HG03378 (cell line): ENCODE results near the gene BTBD7.

Source experiments
- ATAC-seq: cut with Tn5 transposase; IDR thresholded peaks from one replicate; pipeline ENCODE4 v1.9.1; 2021; ENCODE audit warnings: mild to moderate bottlenecking, moderate library complexity; ENCODE audit not compliant: unreplicated experiment

Gene BTBD7

DNA sequence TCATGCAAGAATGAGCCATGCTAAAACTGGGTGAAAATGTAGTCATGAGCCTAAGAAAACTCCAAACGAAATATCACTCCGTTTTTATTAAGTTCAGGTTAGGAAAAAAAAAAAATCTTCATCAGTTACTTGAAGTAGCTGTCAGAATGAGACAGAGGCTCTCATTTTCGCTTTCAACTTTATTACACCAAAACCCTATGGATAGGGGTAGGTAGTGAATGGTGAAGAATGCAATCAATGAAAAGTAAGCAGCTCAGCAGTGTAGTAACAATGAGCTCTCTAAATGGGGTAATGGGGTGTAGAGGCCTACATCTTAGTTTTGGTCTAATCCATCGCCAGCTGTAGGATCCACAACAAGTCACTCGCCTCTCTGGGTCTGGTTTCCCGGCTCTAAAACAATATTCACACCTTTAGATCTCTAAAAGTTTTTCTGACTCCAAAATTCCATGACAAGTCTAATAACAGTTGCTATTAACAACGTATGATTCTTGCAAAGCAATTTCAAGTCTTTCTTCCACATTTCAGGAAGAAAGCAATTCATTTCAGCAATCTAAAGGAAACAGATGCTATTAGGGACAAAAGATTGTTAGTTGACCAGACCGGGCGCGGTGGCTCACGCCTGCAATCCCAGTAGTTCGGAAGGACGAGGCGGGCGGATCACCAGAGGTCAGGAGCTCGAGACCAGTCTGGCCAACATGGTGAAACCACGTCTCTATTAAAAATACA is 1.7 kb downstream of the BTBD7 start:
- ATAC-seq: no peak

DNA sequence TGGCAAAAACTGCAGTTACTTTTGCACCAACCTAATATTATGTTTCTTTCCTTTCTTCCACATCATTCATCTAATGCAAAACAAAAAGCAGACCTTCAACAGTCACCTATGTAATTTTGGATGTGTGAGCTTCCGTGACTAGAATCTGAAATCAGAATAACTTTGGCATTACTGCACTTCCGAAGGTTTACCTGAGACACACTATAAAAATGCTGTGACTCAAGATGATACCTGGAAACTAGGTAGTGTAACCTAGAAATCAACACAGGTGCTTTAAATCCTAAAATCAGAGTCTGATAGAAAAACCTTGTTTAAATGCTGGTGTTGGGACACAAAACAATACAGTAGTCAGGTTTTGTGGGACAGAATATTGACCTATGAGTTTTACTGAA is 2.2 kb downstream of the BTBD7 start:
- no peak for ATAC-seq

DNA sequence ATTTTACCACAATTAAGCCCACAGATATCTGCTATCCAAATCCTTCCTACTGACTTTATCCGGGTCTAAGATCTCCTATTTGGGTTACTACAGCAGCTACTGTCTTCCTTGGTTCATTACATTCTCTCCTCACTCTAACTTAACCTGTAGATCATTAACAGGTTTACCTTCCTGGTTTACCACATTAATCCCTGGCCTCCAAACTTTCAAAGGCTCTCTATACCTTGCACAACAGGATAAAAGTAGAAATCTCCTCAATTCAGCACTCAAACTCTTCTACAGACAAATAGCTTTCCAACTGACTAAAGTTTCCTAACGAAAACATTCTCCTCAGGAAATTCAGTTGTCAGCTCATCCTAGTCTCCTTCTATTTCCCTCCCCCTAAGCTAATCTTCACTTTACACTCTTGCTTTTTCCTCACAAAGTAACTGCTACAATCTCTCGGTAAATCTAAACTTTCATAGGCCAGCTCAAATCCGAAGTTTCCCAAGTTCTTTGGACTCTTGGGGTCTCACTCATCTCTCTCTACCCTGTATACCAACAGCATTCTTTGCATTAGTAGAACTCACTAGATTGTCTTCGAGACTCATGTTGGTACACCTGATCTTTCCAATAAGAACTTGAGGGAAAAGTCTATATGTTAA is 2.7 kb downstream of the BTBD7 start:
- ATAC-seq: no peak

- no peak for ATAC-seq
Measured at GRCh38 chr14:93328546-93328945, 4.3 kb downstream of the BTBD7 start.

GRCh38 chr14:93326196-93326595 is 6.6 kb downstream of the BTBD7 start:
- no peak for ATAC-seq

GRCh38 chr14:93323600-93324174 is 9.1 kb downstream of the BTBD7 start:
- ATAC-seq: no peak

GRCh38 chr14:93322929-93323599 is 9.8 kb downstream of the BTBD7 start:
- no peak for ATAC-seq

- ATAC-seq: no peak
Measured at GRCh38 chr14:93320489-93320888, 12.3 kb downstream of the BTBD7 start.

GRCh38 chr14:93319958-93320357 is 12.9 kb downstream of the BTBD7 start:
- no peak for ATAC-seq

DNA sequence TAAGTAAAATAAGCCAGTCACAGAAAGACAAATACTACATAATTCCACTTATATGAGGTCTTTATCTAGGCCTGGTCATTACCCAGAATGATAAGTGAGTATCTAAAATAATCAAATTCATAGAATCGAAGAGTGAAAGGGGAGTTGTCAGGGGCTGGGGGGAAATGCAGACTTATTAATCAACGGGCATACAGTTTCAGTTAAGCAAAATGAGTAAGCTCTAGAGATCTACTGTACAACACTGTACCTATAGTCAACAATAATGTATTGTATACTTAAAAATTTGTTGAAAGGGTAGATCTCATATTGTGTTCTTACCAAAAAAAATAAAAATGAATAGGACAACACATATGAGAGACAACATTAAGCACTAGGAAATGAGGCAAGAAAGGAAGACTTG is 13.3 kb downstream of the BTBD7 start:
- ATAC-seq: no peak

DNA sequence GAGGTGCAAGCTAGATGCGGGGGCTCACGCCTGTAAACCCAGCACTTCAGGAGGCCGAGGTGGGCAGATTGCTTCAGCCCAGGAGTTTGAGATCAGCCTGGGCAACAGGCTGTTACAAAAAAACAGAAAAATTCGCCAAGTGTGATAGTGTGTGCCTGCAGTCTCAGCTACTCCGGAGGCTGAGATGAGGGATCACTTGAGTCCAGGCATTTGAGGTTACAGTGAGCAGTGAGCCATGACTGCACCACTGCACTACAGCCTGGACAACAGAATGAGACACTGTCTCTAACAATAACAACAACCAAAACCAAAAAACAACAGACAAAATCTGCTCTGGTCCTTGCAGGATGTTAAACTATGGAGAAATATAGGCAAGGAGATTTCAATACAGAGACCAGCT is 13.9 kb downstream of the BTBD7 start:
- no peak for ATAC-seq

GRCh38 chr14:93317875-93318807 is 14.7 kb downstream of the BTBD7 start:
- no peak for ATAC-seq

GRCh38 chr14:93317210-93317874 is 15.5 kb downstream of the BTBD7 start:
- ATAC-seq: no peak

DNA sequence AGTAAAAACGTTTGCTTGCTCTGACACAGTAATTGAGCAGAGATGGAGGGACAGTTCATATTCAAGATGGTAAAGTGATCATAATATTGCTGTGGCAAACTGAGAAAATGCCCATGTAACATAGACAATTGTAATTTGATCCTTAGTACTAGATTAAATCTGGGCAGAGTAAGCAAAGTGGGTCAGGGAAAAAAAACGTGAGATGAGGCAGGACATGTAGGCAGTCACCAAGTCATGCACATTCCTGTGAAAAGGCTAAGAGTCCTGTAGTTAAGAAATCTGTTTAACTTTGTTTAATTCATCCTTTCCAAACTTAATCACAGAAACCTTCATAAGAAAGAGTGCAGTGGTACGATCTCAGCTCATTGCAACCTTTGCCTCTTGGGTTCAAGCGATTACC is 16.1 kb downstream of the BTBD7 start:
- ATAC-seq: no peak

GRCh38 chr14:93315575-93315974 is 17.3 kb downstream of the BTBD7 start:
- no peak for ATAC-seq

GRCh38 chr14:93311082-93311481 is 21.8 kb downstream of the BTBD7 start:
- ATAC-seq: no peak

- no peak for ATAC-seq
Measured at GRCh38 chr14:93309427-93309966, 23.3 kb downstream of the BTBD7 start.

DNA sequence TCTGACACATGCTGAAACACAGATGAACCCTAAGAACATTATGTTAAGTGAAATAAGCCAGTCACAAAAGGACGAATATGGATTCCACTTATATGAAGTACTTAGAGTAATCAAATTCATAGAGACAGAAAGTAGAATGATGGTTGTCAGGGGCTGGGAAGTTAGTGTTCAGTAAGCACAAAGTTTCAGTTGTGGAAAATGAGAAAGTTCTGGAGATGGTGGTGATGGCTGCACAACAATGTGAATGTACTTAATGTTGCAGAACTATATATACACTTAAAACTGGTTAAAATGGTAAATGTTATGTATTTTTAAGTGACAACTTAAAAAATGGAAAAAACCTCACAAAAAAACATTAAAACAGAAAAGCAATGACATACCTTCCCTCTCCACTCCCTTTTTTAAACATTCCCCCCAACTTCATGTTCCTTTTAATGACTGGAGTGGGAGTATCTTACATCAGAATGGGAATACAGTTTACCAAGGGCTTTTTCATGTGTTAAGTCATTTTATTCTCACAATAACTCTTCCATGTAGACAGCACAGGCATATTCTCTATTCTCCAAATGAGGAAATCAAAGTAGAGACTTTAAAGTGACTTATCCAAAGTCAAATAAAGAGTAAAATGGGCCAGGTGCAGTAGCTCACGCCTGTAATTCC is 24.0 kb downstream of the BTBD7 start:
- no peak for ATAC-seq

DNA sequence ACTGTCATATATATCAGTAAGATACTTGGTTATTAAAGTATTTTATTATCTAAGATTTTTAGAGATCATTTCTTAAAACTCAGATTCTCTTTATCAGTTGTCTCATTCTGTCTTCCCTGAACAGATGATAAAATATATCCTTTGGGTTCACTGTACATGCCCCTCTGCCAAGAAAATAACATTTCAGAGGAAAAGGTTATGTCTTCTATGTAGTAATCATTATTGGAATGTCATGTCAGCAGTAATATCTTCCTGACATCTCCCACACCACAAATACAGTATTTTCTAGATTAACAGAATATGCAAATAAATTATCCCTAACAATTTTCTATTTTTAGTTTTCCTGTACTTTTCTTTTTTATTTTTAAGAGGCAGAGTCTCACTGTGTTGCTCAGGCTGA is 26.0 kb downstream of the BTBD7 start:
- no peak for ATAC-seq
